Measurements from ENCODE around the gene USP10. TPM values are rescaled to one million over a fixed set of nuclear protein-coding genes. Genes with fewer than 3 reads are reported as not detected.

Gene USP10
- polyA plus RNA-seq, 1 experiment, result 55.1 TPM

DNA sequence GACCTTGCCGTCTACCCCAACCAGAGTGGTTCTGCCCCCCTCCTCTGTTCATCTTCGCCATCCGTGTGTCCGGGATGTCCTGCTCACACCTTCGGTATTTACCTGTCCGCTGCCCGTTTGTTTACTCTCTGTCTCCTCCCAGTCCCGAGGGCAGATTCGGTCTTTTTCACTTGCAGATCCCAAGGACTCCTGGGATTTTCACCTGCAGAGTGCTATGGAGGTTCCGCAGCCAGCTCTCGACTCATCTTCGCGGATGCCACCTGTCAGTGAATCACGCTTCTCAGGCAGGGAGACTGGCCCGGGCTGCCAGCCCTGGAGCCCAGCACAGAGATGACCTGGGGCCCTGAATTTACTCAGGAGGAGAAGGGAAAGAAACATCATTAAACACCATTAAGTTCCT lies 128.1 kb downstream of the USP10 start:
- H3K36me3 ChIP-seq (ENCODE audit: control insufficient read depth, insufficient read depth, low read length), result 0 out of 2 replicates have a peak, but pooled peaks cover 1% of the 10 kb centered on the region
- no peak overlapping the region for H3K4me3 ChIP-seq (ENCODE audit: low read depth, low read length)
- no peak for TF ChIP-seq CTCF (IDR thresholded peaks at IDR 0.05; ENCODE audit: insufficient read depth, low read depth, low read length)
- H3K27me3 ChIP-seq (ENCODE audit: control insufficient read depth, insufficient read depth, low read length), result no peaks in the 10 kb centered on the region
- CTCF ChIA-PET, result interaction anchor here (1.3 to 1.5 kb wide), 2 partner anchors 8 to 11 kb away, joined by 3 to 4 read pairs; no protein-coding TSS in a partner anchor
- DNase-seq (ENCODE audit: low read depth), result no peak
- POLR2A ChIA-PET, result no interaction called here

DNA sequence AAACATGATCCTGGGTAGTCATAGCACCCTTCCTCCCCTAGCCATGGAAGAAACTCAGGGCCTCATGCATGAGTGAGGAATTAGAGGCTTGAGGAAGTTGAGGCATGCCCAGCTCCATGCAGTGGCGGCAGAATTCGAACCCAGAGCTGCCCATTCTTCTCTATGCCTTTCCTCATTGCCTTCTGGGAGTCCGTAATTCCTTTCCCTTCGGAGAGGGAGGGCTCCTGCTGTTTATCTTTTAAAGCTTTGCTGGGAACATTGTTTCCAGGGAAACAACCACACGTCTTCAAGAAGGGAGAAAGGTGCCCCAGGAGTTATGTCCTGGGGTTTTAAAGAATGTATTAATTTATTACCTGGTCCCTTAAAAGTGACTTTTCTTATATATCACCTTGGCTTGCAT lies 128.5 kb downstream of the USP10 start:
- ChIA-PET POLR2A (interaction anchor here (1.1 kb wide), 1 partner anchor 8 kb away, joined by 3 read pairs; the partner anchor contains the start of gene CRISPLD2), CTCF (interaction anchor here (1.0 to 1.5 kb wide), 3 partner anchors 8 to 74 kb away, joined by 3 to 4 read pairs (median 3); no protein-coding TSS in a partner anchor)
- 0 out of 2 replicates have a peak, but pooled peaks cover 1% of the 10 kb centered on the region for H3K36me3 ChIP-seq (ENCODE audit: control insufficient read depth, insufficient read depth, low read length)
- H3K27me3 ChIP-seq (ENCODE audit: control insufficient read depth, insufficient read depth, low read length), result no peaks in the 10 kb centered on the region
- no peak overlapping the region for H3K4me3 ChIP-seq (ENCODE audit: low read depth, low read length)
- DNase-seq (ENCODE audit: low read depth), result no peak
- no peak for TF ChIP-seq CTCF (IDR thresholded peaks at IDR 0.05; ENCODE audit: insufficient read depth, low read depth, low read length)

Other genes with a start within 250 kb of the USP10 start
- gene MEAK7, start 195.3 kb upstream of the USP10 start, polyA plus RNA-seq (2011; rRNA removed), result 29.1 and 41.2 TPM in 2 replicates
- gene COTL1, start 81.9 kb upstream of the USP10 start, polyA plus RNA-seq (2011; rRNA removed), result 161 and 166 TPM in 2 replicates
- gene KLHL36, start 51.5 kb upstream of the USP10 start, polyA plus RNA-seq (2011; rRNA removed), result 33.2 and 43.7 TPM in 2 replicates
- 109 and 183 TPM in 2 replicates for gene CRISPLD2, start 120.0 kb downstream of the USP10 start, polyA plus RNA-seq (2011; rRNA removed)